Body of pancreas (tissue), 4 donors: ENCODE results near the gene SLAMF7. TPM values are rescaled to one million over a fixed set of nuclear protein-coding genes. Genes with fewer than 3 reads are reported as not detected.
"Not testable (repeated sequence)": the region's sequence is repeated elsewhere in the genome, so short reads cannot be mapped to it uniquely, and the experiment has no call there.

ENCODE experiments used
- ATAC-seq: fragments of 150-250 bp; one replicate; pipeline ENCODE4 v1.9.1; 2016
- DNase-seq, 4 donors: peaks; one replicate each; pipeline ENCODE4 v3.0.0-alpha.2; 2019
- H3K27ac ChIP-seq, 4 donors: fragments of 200-600 bp; sonication (generic); 1 replicate in 3 of 4; 2 replicates in 1 of 4; pipeline versions ENCODE4 v1.5.1 to v1.6.1; 2016 to 2019; ENCODE audit warnings: mild to moderate bottlenecking in 1 of 4, mixed read lengths in 1 of 4, moderate library complexity in 1 of 4
- H3K27me3 ChIP-seq, 2 donors: fragments of 200-600 bp; sonication (generic); one replicate each; pipeline ENCODE4 v1.6.0; 2016; ENCODE audit warnings: mild to moderate bottlenecking in 1 of 2
- H3K36me3 ChIP-seq, 2 donors: fragments of 200-600 bp; sonication (generic); replicated peaks in 1 of 2; 2 replicates each; pipeline ENCODE4 v1.5.1; 2016; ENCODE audit warnings: low read depth in 2 of 2; ENCODE audit not compliant: insufficient read depth in 1 of 2
- H3K4me1 ChIP-seq: fragments of 200-600 bp; sonication (generic); one replicate; pipeline ENCODE4 v1.6.0; 2016
- H3K4me3 ChIP-seq, 2 donors: fragments of 200-600 bp; sonication (generic); 1 replicate in 1 of 2; 2 replicates in 1 of 2; pipeline ENCODE4 v1.5.1; 2016 to 2019
- H3K9me3 ChIP-seq, 3 donors: fragments of 200-600 bp; sonication (generic); 1 replicate in 2 of 3; 2 replicates in 1 of 3; pipeline ENCODE4 v1.5.1; 2016
- CTCF ChIP-seq, 7 experiments: fragments of 450-650 bp in 4 of 7; fragments of 200-600 bp in 3 of 7; sonication (generic) in 3 of 7; IDR thresholded peaks; one replicate each; pipeline ENCODE4 v1.5.1; 2016 to 2019; ENCODE audit warnings: antibody characterized with exemption in 7 of 7
- POLR2A ChIP-seq, 3 donors: fragments of 450-650 bp; IDR thresholded peaks; one replicate each; pipeline ENCODE4 v1.6.1; 2016; ENCODE audit warnings: antibody characterized with exemption in 3 of 3, mild to moderate bottlenecking in 2 of 3
- WGBS, 2 donors: methylation state at CpG; one replicate each; pipeline ENCODE4 v1.1.5; 2017; 5-methylcytosine and 5-hydroxymethylcytosine counted together
- intact Hi-C: fragments of 100-400 bp; cut with DNase I; formaldehyde crosslinking; loops from one replicate; pipeline ENCODE4 v1.15.1; 2023
- total RNA-seq, 2 donors: library from RNA; depleted of rRNA; stranded (reverse); fragments of >200 nt; gene quantifications; one replicate each; pipeline ENCODE4 v1.1.0, GENCODE V29; 2016

The SLAMF7 gene
- 1 to 10 TPM in 1 of 2 donors, under 1 TPM in 1; 0.26 to 1.3 TPM for total RNA-seq

GRCh38 chr1:160739098-160739511, at the start of gene SLAMF7:
SLAMF7 (plus strand) TSS chr1:160739247; CDS start chr1:160739302, 55 bp downstream.
- Histone ChIP-seq H3K27ac (no peak within 1 kb of the TSS), H3K27me3 (no peaks in the 10 kb centered on the region), H3K9me3 (no peaks in the 10 kb centered on the region), H3K4me1 (no peaks in the 10 kb centered on the region), H3K4me3 (no peak within 1 kb of the TSS), H3K36me3 (no peaks in the 10 kb centered on the region)
- peak in 2 of 4 donors; percentile 9 to 35 for DNase-seq
- TF ChIP-seq POLR2A (IDR thresholded peaks at IDR 0.05) (no peak), CTCF (IDR thresholded peaks at IDR 0.05) (no peak)
- ATAC-seq, result no peak
- intact Hi-C loops, result no loop called here
- WGBS, 2 donors, result 54 to 64% methylated on average over 5 of the region's 5 CpGs

GRCh38 chr1:160692390-160692789, 46.7 kb upstream of the SLAMF7 start:
- H3K27ac ChIP-seq, H3K4me1 ChIP-seq, H3K4me3 ChIP-seq, intact Hi-C loops, H3K27me3 ChIP-seq, H3K9me3 ChIP-seq, DNase-seq, ATAC-seq, H3K36me3 ChIP-seq: not testable (repeated sequence)
- WGBS, 2 donors, result 74 to 78% methylated on average over 10 of the region's 10 CpGs
- TF ChIP-seq CTCF (IDR thresholded peaks at IDR 0.05), result peak in 2 of 7 experiments; percentile 10 to 19

- TF ChIP-seq CTCF (IDR thresholded peaks at IDR 0.05), result no peak
- no peak for TF ChIP-seq POLR2A (IDR thresholded peaks at IDR 0.05)
- Histone ChIP-seq H3K27me3 (no peaks in the 10 kb centered on the region), H3K27ac (no peak overlapping the region), H3K4me3 (no peak overlapping the region), H3K4me1 (no peaks in the 10 kb centered on the region), H3K9me3 (no peaks in the 10 kb centered on the region), H3K36me3 (no peaks in the 10 kb centered on the region)
- ATAC-seq, result no peak
- intact Hi-C loops, result no loop called here
- 55 to 66% methylated on average over 4 to 5 of the region's 5 CpGs for WGBS, 2 donors
- DNase-seq, result no peak
These were observed 36.9 kb upstream of the SLAMF7 start for GRCh38 chr1:160702100-160702499.

- H3K36me3 ChIP-seq, result no peaks in the 10 kb centered on the region
- WGBS, 2 donors, result 50 to 60% methylated on average over 4 of the region's 4 CpGs
- H3K27me3 ChIP-seq, result no peaks in the 10 kb centered on the region
- intact Hi-C loops, result no loop called here
- ATAC-seq (no peak), DNase-seq (peak in 1 of 4 donors; percentile 62)
- H3K27ac ChIP-seq, result no peak overlapping the region
- H3K4me1 ChIP-seq, result no peaks in the 10 kb centered on the region
- H3K4me3 ChIP-seq, result no peak overlapping the region
- TF ChIP-seq CTCF (IDR thresholded peaks at IDR 0.05) (no peak), POLR2A (IDR thresholded peaks at IDR 0.05) (no peak)
- H3K9me3 ChIP-seq, result no peaks in the 10 kb centered on the region
These were observed 34.8 kb upstream of the SLAMF7 start for GRCh38 chr1:160704250-160704649.

- intact Hi-C loops, DNase-seq, H3K4me1 ChIP-seq, H3K9me3 ChIP-seq, H3K27ac ChIP-seq, ATAC-seq, H3K36me3 ChIP-seq, H3K4me3 ChIP-seq, H3K27me3 ChIP-seq: not testable (repeated sequence)
- 62 to 75% methylated on average over 3 of the region's 3 CpGs for WGBS, 2 donors
These were observed 33.8 kb upstream of the SLAMF7 start for GRCh38 chr1:160705212-160705621.
